Stimulated activated CD8-positive, alpha-beta memory T cell treated with anti-CD3 and anti-CD28 coated beads, Interleukin-15, amount 100 ng/mL, for 24 hours (primary cell): ENCODE measurements around the gene RBMS1.

ENCODE experiments used
- DNase-seq: peaks from one replicate; pipeline ENCODE4 v3.0.0-alpha.2; 2020; ENCODE audit warnings: low read depth

RBMS1 gene

DNA sequence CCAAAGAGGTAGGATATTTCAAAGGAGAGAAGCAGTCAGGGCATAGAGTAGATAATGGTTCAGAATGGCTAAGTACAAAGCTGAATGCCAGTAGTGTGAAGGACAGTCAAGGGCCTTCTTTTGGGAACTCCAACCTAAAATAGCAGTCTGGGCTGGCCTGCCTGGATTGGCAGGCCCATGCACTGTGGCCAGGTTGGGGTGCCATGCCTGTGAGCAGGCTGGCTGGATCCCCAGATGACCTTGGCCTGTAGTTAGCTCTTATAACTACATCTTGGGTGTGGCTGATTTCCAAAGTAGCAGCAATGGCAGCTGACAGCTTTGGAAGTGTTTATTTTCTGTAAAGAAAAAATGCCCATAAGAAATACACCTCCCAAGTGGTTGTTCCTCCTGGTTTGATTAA lies 242.0 kb downstream of the RBMS1 start:
- no peak for DNase-seq

DNA sequence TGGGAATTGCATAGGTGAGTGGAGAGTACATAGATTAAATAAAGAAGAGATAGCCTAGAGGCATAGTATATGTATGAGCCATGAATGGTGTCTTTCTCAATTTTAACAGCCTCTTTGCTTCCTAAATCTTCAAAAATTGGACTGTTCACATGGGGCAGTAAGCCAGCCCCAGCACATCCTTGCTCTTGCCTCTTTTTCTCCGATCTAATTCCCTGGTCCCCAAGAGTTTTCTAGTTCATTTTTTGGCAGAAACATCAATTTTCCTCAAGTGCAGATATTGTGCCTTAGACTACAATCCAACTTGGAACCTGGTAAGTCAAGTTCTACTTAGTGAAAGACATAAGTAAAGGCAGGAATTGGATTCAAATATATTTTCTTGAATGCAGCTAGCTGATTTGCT lies 243.7 kb downstream of the RBMS1 start:
- no peak for DNase-seq

DNA sequence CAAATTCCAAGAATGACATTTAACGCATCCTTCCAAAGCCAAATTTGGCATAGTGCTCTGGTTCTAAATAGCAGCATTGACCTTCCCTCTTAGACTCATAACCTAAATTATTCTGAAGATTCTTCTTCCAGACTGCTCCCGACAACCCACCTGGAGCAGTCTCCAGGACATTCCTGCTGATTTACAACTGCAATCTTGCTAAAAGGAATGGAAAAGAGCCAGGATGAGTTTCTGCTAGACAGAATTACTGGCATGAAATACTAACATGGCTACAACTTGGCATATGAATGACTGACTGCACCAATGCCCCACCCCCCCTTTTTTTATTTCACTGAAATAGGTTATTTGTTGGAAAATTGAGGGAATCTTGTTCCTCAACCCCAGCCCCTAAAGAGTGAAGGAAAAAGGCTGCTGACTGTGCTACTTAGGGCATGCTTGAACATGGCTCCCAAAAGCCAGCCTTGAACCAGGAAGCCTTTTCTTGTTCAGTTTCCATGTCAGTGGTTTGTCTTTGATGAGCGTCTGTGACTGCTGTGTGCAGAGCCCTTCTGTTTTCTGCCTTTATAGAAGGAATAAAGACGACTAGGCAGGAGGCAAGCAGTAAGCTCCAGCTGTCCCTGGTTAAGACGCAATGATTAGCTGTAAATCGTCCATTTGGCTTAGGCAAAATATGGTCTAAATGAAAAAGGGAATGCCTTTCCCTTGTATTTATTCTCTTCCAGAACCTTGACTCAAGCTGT lies 246.1 kb downstream of the RBMS1 start:
- no peak for DNase-seq

DNA sequence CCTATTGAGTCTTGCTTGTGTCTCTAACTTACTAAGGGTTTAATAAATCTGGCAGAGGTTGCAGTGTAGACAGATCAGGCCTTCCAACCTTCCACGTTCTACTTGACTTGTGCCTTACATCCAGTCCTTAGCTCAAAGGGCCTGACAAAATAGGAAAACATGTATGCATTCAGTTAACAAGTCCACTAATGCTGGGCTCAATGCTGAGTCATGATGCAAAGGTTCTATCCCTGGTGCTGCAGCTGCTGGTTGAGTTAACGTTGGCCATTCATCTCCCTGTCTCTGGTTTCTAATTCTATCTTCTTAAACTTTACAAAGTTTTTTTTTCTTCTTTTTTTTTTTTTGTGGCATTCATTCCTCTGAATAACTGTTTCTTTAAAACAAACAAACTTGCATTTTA lies 247.3 kb downstream of the RBMS1 start:
- DNase-seq, result no peak

DNA sequence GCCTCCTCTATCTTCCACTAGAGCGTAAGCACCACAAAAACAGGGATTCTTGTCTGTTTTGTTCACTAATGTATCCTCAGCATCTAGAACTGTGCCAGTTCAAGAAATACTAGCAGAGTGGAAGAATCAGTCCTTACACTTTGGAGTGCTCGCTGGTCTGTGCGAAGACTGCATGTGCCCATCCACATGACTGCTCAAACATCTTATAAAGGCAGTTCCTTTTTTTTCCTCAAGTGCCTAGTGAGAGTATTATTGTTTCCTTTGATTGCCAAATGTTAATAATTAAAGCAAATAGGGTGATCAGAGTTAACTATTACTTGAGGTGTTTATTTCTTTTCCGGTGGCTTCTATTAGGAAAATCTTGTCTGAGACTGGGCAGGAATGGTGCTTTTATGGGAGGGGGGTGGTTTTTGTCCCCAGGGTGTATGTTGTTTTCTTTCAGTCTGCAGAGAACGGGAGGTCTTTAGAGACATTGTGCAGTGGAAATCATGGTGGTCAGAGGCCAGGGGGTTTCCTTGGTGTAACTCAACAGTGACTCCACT lies 247.9 kb downstream of the RBMS1 start:
- no peak for DNase-seq

DNA sequence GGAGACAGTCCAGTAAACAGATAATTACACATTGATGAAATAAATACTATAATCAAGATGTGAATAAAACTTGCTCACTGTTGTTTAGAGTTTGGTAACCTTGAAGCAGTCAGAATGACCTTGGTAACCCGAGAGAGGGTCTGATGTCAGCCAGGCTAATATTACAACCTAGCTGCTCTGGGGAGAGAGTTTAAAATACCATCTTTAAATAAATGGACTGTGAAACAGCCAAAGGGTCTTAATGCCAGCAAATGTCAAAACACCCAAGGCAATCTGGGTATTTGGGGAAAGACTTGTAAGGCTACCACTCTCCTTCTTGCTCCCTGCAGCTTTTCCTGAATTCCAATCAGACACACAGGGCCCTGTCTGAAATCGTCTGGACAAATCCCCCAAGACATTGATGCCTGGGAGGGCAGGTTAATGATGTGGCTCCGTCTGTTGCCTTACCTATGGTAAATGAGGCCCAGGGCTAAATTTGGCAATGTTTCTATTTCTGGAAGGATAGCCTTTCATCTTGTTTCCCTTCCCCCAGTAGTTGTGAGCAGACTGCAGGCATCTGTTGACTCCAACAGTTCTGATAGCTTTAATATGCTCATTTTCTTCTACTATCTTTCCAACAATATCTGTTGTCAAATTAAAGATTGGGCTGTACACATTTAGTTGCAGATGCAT lies 250.6 kb downstream of the RBMS1 start:
- no peak for DNase-seq

DNA sequence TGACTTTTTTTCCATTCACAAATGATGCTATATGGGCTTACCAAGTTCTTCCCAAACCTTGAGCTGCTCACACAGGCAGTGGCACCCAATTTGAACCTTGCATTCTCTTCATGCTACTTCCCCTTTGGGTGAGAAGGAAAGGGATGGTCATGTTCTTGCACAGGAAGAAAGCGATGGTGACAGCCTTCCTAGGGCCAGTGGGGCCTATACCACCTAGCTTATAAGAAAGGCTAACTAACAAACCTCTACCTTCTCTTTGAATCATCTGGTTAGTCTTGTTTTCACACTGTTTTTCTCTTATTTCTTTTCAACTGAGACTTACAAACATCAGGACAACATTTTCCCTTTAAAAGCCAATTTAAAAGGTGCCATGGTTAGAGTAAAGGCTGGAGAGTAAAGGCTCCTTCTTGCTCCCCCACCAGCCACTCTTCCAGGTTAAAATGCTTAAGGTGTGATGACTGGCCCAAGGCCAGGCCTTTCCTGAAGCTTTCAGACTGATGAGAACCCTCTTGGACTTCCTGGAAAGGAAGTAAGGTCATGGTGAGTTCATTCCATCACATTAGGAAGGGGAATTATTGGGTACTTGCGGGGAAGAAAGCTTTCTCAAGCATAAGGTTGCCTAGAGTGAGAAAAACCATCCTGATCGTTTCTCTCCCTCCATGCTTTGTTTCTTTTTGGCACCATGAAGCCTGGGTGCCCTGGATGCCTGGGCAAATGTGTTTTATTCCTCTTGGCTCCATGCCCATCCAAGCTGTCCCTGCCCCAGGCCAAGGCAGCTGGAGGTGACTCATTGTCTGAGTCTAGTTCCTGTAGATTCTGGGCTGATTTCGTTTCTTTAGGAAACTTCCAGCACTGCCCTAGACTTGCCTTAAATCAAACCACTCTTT lies 252.1 kb downstream of the RBMS1 start:
- DNase-seq, result no peak

DNA sequence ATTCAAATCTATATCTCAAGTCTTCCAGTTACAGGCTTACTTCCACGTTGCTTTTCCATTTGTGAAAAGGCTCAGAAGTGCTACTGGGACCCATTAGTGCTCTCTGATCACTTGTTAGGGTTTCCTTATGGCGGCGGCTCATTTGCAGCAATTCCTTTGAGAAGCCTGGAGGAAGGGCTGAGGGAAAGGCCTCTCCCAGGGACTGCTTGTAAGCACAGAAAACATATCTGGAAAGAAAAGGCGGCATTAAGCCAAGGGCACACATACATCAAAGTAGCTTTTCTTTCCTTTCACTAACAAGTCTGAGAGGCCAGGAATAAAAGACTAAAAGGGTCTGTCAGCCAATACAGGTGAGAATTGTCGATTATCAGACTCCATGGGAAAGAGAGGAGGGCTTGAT lies 254.2 kb downstream of the RBMS1 start:
- no peak for DNase-seq

DNA sequence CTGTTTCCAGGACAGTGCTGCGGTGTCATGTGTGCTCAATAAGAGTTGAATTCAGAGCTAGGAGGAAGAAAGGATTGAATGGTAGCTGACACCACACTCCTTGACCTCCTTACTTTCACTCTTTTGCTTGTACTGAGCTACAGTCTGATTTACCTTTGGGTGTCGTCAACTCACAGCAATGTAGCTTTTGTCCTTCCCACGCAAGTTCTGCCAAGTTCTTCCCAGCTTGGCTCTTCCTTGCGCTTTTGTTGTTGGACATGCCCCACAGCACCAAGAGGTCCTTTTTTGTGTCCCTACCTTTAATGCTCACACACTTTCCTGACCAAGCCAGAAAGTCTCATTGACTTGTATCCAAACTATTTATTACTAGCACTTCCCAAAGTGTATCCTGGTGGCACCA lies 255.2 kb downstream of the RBMS1 start:
- no peak for DNase-seq

DNA sequence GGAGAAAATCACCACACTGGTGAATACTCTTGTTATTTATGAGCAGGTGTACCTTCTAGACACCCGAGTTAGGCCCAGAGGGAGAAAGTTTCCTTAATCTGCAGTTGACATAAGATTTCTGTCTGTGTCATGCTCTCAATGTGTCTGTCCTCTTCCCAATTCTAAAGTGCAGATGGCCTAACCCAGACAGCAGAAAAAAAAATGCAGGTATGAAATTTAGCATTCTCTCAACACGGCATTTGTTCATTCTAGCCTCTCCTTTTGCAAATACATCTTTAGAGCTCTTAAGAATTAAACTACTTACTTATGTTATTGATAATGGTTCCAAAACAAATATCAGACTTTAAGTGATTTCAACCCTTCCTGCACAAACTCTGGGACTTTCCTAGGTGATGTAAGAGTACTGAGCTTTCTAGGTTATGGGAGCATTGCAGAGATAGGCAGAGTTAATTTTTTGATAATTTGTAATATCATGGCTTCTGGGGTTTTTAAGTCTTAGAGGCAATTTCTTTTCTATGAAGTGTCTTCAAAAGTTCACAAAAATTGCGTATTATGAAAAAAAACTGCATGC lies 260.6 kb downstream of the RBMS1 start:
- DNase-seq, result no peak

DNA sequence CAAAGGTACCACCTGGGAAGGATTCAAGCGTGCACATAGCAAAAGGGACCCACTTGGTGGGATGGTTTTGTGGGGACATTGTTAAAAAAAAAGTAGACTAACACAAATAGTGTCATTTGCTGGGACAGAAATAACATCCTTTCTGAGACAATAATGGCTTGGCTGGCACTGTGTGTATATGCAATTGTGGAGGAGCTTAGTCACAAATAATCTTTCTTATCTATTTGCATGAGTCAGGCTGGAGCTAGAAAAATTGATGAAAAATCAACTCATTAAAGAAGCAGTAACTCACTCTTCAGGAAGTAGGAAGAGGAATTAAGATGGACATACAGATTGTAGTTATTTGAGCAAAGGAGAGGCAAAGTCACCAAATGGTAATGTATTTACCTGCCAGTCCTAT lies 264.0 kb downstream of the RBMS1 start:
- DNase-seq, result no peak

DNA sequence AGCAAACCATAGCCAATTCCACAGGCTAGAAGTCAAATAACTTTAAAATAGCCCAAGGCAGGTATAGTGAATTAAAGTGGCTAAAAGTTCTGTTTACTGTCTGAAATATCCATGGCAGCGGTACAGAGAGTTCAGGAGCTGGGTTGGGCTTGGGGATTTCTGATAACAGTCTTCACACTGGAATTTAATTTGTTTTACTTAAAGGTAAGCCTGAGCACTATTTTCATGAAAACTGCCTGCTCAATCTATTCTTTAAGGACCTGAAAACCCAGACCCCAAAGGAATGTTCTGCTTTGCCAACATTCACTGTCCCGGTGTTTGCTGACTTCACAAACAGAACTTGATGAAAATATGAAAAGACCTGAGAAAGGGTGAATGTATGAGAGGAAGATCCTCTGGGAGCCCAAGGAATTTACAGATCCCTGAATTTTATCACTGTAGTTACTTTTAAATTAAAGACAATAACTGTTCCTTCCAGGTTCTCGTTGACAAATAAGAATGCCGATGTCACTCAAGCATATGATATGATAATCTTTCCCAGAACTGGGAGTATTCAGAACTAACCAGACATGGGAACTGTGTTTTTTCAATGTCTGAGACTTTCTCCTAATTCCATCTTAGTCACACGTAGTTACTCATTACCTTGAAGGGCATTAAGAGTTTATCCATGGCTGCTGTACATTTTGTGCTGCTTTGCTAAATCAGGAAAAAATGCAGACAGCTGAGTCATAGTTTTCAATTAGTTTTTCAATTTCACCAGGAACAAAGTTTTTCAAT lies 265.3 kb downstream of the RBMS1 start:
- no peak for DNase-seq

DNA sequence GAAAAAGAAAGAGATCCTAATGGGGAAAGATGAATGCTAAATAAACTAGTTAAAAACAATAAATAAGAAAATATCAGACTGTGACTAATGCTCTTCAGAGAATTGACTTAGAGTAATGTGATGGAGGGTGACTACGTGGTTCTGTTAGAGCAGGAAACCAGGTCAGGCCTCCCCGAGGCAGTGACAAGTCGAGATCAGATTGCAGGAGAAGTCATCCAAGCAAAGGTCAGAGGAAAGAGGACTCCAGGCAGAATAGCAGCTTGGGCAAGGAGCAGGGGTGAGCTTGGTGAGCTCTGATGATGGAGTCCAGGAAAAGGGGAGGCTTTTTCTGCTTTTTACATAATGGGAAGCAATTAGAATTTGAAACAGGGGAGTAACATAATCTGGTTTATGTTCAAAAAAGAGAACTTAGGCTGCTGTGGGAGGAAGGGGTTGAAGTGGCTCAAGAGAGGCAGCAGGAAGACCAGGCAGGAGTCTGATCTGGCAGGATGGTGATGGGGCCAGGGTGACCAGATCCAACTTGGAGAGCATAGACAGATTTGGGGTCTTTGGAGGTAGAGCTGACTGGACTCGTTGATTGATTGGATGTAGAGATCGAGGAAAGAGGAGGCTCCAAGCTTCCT lies 266.2 kb downstream of the RBMS1 start:
- no peak for DNase-seq

DNA sequence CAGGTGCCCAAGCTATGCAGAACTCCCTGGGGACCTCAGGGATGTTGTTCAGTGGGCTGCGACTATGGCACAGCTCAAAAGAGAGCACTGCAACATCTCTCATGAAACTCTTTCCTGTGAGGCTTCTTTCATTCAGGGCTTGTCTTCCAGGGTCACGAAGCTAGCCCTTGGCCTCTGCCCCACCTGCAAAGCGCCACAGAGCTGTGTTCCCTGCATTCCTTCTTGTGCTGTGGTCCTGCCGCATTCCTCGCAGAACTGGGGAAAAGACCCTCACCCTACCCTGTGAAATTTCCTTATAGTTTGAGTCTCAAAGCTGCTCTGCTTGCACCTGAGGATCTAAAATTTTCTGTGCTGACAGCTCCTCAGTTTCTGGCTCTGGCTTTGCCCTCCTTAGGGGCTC lies 267.2 kb downstream of the RBMS1 start:
- DNase-seq, result no peak

DNA sequence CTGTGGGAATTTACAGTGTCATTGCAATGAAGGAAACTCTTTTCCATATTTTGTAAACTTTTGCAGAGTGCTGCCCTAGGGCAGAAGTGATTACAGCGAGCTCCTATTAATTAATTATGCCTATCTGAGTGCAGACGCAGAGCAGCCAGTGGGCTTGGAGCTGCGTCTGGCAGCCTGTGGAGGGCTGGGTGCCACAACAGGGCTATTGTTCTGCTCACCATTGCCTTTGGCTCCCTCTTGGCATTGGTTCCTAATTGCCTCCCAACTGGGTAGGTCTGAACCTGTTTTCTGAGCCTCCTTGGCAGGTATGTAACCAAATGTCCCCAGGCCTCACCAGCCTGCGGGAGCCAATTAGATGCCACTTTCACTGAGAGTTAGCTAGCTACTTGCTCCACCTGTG lies 267.9 kb downstream of the RBMS1 start:
- DNase-seq, result no peak

DNA sequence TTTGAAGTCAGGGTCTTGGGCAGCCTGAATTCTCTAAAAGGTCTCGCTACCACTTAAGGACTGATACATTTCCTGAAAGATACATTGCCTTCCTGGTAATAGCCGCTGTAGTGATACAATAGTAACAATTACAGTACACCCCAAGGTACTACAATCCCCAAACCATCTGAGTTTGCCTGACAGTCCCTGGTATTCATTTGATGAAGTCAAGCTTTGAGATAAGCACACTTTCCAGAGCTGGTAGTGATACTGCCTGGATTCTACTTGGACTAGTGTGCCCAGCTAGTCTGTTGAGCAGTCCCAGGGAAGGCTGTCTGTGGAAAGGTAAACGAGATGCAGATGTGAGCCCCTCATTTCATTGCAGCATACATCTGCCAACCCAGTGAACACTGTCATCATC lies 269.1 kb downstream of the RBMS1 start:
- no peak for DNase-seq

DNA sequence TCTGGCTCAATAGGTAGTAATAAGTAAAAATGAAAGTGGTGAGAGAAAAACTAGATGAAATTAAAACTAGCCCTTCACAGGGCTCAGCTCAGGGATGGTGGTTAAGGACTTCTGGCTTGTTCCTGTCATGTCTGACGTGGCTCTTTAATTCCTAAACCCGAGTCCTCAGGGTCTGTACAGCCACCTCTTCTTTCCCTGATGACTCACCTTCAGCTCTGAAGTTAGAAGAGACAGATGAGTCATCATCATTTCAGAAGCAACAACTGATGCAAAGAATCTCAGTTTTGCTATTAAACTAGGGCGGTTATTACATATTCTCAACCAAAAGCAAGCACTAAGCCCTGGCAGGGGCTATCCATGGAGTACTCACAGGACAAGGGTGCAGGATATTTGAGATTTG lies 269.5 kb downstream of the RBMS1 start:
- DNase-seq, result no peak

DNA sequence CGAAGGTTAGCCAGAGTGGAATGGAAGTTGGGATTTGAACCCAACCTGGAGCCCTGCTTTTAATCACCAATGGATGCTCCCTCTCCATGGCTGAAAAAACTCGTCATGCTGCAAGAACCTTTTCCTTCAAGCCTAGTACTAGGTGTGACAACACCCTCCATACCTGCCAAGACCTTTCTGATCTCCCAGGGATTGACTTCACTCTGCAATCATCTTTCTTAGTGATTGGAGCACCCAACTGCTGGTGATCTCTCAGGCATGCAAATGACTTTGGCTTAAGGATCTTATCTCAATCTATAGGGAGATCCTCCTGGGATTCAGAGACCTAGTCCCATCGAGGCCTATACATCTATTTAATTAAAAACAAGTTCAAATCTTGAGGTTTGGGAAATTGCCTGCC lies 270.0 kb downstream of the RBMS1 start:
- DNase-seq, result no peak

DNA sequence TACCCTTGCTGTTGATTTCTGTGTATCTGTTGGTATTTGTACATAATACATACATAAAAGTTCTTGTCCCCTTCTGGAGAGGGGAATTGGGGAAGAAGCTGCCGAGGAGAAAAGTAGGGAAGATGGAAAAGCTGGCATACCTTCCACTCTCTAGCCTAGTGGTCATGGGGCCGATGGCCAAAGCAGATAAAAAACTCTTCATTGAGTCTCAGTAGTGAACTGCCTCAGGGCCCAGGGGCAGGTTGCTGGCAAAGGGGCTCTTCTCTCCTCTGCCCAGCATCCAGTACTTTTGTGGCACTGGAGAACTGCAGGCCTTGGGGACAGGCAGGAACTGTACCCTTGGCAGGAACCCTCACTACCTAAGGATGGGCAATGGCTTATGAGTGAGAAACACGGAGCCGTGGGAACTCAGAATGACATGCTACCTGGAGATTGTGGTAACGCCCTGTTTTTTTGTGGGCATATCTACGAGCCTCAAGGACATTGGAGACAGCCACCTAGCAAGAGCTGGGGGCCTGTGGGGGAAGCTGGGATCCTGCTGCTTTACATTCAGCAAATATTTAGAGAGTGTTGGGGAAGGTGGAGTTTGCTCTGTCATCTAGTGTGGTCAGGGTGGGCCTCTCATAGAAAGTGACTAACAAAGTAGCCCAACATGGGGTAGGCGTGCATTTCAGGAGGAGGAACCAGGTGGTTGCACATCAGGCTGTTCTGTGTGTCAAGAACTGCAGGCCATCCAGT lies 270.9 kb downstream of the RBMS1 start:
- no peak for DNase-seq
